ENCODE results near the gene GPX3. TPM values are rescaled to one million over a fixed set of nuclear protein-coding genes. Genes with fewer than 3 reads are reported as not detected.

GPX3 gene
- polyA plus RNA-seq, 1 of the 3 experiments (the other 2 are of a cell fraction): 3.2 TPM

- Histone ChIP-seq H3K4me3 (ENCODE audit: low read depth in 2 of 2, low read length in 1 of 2) (no peak overlapping the region), H3K4me2 (no peak overlapping the region), H3K9ac (no peak overlapping the region), H3K4me1 (ENCODE audit: control insufficient read depth in 1 of 2, insufficient read depth in 2 of 2, low read depth in 1 of 2, low read length in 1 of 2) (peaks cover 0 to under 1% of the 10 kb centered on the region in 2 experiments; a peak in 1 of 4 replicates), H3K27me3 (ENCODE audit: insufficient read depth) (no peaks in the 10 kb centered on the region), H3K9me2 (no peaks in the 10 kb centered on the region), H3F3A (replicated peaks; ENCODE audit: insufficient read depth) (no peaks in the 10 kb centered on the region), H4K20me1 (ENCODE audit: insufficient read depth) (no peaks in the 10 kb centered on the region), H2AFZ (ENCODE audit: low read depth) (no peak overlapping the region), H3K79me2 (ENCODE audit: insufficient read depth) (no peaks in the 10 kb centered on the region), H3K36me3 (replicated peaks in 1 of 2; ENCODE audit: control insufficient read depth in 1 of 2, insufficient read depth in 2 of 2, low read length in 1 of 2) (no peaks in the 10 kb centered on the region), H3K9me3 (no peaks in the 10 kb centered on the region), H3K27ac (ENCODE audit: low read depth in 2 of 2, low read length in 1 of 2) (no peak overlapping the region)
- TF ChIP-seq FOSL2 (IDR thresholded peaks at IDR 0.05; ENCODE audit: borderline replicate concordance, low read depth): no peak
- no peak for TF ChIP-seq TAF1 (IDR thresholded peaks at IDR 0.05; ENCODE audit: borderline replicate concordance, low read depth, low read length)
- TF ChIP-seq GABPA (IDR thresholded peaks at IDR 0.05; ENCODE audit: low read depth): no peak
- no peak for TF ChIP-seq CHD2 (IDR thresholded peaks at IDR 0.05; ENCODE audit: low read length, partially characterized antibody)
- no peak for TF ChIP-seq CTCF (IDR thresholded peaks at IDR 0.05)
- no peak for TF ChIP-seq FOXM1 (IDR thresholded peaks at IDR 0.05; ENCODE audit: low read depth)
- TF ChIP-seq EZH2phosphoT487 (IDR thresholded peaks at IDR 0.05; ENCODE audit: borderline replicate concordance, low read depth): no peak
- TF ChIP-seq MEF2A (IDR thresholded peaks at IDR 0.05; ENCODE audit: borderline replicate concordance, low read depth): no peak
- TF ChIP-seq FOXJ3 (CRISPR knock-in tag; IDR thresholded peaks at IDR 0.05): no peak
- no peak for TF ChIP-seq ZBTB33 (IDR thresholded peaks at IDR 0.05; ENCODE audit: borderline replicate concordance, low read depth)
- no peak for TF ChIP-seq POLR2AphosphoS5 (IDR thresholded peaks at IDR 0.05; ENCODE audit: low read depth, low read length)
- TF ChIP-seq SIN3A (IDR thresholded peaks at IDR 0.05; ENCODE audit: borderline replicate concordance, low read depth, low read length): no peak
- 63% methylated on average over 4 of the region's 4 CpGs for WGBS (ENCODE audit: low lambda C conversion rate)
- POLR2A ChIA-PET: no interaction called here
- CTCF ChIA-PET: interaction anchor here (1.4 to 2.5 kb wide), 3 partner anchors 34 to 101 kb away, joined by 3 to 10 read pairs (median 5); no protein-coding TSS in a partner anchor
- DNase-seq: no peak
These were observed 5.6 kb upstream of the GPX3 start for GRCh38 chr5:151014680-151015343.
